Fibroblast of peridontal ligament (primary cell): ENCODE measurements around the gene RBKS.

ENCODE experiments used
- DNase-seq: peaks from one replicate; pipeline ENCODE4 v3.0.0-alpha.2; 2010; ENCODE audit errors: extremely low read depth

The RBKS gene

GRCh38 chr2:27832396-27832795 is 57.8 kb downstream of the RBKS start:
- peak; percentile 95 for DNase-seq

DNA sequence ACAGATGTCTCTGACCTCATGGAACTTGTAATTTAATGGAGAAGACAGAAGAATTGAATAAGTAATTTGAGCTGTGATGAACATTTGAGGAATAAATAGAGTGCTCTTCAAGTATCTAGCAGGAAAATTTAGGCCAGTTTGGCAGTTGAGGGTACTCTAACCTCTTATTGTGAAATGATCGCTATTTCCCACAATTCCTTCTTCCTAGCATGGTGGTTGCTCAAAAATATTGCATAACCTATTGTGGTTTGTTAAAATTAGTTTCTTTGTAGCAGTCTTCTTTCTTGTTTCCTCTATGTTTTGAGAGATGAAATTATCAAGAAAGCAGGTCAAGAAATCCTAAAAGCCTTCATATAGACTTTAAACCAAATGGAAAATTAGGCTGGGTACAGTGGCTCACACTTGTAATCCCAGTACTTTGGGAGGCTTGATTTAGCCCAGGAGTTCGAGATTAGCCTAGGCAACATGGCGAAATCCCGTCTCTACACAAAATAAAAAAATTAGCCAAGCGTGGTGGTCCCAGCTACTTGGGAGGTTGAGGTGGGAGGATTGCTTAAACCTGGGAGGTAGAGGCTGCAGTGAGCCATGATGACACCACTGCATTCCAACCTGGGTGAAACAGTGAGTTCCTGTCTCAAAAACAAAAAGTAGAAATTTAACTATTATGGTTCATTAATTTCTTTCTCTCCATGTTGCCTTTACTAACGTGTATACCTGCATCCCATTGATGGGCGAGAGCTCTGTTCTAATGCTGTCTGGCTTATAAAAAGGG is 58.7 kb downstream of the RBKS start:
- DNase-seq = peak; percentile 86

- no peak for DNase-seq
Observed at GRCh38 chr2:27830656-27831055, 59.5 kb downstream of the RBKS start.

DNA sequence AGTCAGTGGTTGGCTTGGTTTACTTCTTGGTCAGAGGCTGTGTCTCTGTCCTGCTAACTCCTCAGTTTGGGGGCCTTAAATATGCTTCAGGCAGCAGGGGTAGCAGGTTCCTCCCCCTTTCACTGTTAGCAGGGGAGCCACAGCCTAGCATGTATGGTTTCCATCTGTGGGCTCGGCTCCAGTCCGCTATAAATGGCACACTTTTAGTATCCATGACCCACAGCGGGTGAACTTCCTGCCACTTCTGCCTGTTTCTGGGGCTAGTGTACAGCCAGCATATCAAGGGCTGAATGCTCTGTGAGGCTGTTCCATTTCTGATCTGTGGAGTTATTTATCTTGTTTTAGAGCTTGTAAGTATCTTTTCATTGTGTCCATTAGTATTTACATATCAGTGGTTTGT is 60.4 kb downstream of the RBKS start:
- no peak for DNase-seq

GRCh38 chr2:27828305-27828704 is 61.9 kb downstream of the RBKS start:
- no peak for DNase-seq

GRCh38 chr2:27824401-27824800 is 65.8 kb downstream of the RBKS start:
- DNase-seq = peak; percentile 14

- no peak for DNase-seq
Observed at GRCh38 chr2:27823569-27823968, 66.6 kb downstream of the RBKS start.

GRCh38 chr2:27823135-27823534 is 67.1 kb downstream of the RBKS start:
- DNase-seq = no peak

DNA sequence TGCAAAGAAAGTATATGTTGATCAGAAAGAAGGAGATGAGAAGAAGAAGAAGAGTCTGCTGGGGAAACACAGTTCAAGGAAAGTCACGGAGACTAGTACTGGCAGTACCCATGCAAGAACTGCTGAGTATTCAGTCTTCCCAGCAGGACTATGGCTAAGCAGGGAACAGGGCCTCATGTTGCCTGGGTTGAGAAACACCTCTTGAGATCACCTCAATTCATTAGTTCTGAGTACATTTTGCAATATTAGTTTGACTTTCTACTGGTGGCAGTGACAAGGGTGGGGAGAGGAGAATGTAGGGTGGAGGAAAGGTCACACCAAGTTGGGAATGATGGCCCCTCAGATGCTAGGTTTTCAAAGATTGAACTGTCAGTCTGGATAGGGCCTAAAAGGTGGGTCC is 68.1 kb downstream of the RBKS start:
- no peak for DNase-seq

GRCh38 chr2:27815860-27816438 is 74.2 kb downstream of the RBKS start:
- DNase-seq = no peak

GRCh38 chr2:27814758-27815157 is 75.4 kb downstream of the RBKS start:
- no peak for DNase-seq

DNA sequence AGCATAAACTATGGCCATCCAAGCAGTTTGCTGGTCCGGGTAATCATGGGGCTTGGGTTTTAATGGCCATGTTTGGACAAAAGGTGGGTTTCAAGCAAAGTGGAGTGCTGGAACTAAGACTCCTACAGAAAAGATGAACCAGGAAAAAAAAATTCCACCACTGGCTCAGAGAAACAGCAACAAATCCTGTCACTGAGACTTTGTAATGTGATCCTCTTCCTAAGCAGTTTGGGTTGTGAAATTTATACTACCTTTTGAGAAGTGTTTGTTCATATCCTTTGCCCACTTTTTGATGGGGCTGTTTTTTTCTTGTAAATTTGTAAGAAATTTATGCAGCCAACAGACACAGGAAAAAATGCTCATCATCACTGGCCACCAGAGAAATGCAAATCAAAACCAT is 78.4 kb downstream of the RBKS start:
- no peak for DNase-seq

DNA sequence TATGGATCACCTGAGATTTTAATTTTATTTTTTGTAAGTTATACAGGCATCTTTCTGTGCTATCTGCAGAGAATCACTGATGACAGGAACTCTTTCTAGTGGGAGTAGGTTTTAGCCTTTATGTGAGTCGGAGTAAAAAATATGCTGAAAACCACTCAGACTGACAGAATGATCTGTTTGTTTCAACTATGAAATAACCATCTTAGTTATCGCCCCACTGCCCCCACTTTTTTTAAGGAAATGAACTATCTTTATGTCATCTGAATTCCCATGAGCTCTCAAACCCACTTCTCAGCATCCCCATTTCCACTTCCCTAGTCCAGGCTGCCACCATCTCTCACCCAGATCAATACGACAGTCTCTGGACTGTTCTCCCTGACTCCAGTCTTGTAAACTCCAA is 79.7 kb downstream of the RBKS start:
- DNase-seq = no peak

GRCh38 chr2:27809761-27810241 is 80.4 kb downstream of the RBKS start:
- peak; percentile 59 for DNase-seq

- DNase-seq = no peak
Observed at GRCh38 chr2:27808984-27809383, 81.2 kb downstream of the RBKS start.

GRCh38 chr2:27808418-27808817 is 81.8 kb downstream of the RBKS start:
- no peak for DNase-seq

DNA sequence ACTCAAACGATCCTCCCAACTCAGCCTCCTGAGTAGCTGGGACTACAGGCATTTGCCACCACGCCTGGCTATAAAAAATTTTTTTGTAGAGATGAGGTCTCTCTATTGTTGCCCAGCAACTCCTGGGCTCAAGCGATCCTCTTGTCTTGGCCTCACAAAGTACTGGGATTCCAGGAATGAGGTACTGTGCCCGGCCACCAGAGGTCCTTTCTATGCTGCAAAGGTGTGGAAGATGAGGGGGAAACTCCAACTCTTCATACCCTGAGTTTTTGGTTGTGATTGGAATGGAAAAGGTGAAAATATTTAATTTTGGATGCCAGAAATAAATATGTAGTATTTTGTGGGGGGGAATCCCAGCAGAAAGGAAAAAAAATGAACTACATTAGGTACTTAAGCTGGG is 82.7 kb downstream of the RBKS start:
- DNase-seq = no peak

- no peak for DNase-seq
Observed at GRCh38 chr2:27806311-27807059, 83.7 kb downstream of the RBKS start.

DNA sequence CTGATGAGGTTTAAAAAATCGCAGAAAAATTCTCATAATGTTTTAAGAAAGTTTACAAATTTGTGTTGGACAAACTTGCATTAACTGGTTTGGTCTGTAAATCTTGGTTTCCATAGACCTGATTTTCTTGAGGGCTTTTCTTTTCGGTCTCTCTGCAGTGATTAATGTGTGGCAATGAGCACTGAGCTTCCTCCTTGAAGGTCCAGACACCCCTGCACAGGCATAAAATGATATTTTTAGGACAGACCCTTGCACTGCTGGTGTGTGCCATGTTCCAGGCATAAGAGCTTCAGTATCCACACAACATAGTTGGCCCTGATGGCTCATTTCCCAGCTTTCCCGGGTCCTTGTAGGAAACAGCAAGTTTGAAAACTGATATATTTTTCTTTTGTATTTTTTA is 85.0 kb downstream of the RBKS start:
- no peak for DNase-seq

DNA sequence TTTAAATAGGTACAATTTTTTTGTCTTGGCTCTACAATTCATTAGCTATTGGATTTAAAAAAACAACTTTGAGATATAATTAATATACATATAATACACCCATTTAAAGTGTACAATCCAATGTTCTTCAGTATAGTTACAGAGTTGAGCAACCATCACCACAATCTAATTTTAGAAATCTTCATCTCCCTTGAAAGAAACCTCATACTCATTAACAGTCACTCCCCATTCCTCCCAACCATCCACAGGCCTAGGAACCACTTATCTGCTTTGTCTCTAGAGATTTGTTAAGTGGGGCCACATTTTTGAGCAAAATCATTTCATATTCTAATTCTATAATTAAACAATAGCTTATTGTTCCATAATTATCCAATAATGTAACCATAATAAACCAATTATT is 86.0 kb downstream of the RBKS start:
- DNase-seq = peak; percentile 81

- no peak for DNase-seq
Observed at GRCh38 chr2:27803046-27803445, 87.1 kb downstream of the RBKS start.

DNA sequence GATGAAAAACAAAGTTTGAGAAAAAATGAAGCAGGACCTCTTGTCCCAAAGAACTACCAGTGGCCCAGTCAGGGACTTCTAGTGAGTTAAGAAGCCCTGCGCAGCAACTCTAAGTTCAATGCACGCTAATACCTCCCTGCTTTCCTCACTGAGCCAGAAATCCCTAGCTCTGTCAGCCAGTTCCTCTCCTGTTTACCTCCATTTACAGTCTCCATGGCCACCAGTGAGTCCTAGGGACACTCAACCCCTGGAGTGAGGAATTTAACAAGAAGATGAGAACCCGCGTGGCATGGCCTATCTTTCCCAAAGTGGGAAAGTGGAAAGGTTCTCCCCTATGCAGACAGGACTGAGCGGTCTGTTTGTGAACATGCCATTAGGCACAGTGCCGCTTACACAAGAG is 87.6 kb downstream of the RBKS start:
- DNase-seq = no peak

GRCh38 chr2:27800856-27801255 is 89.3 kb downstream of the RBKS start:
- no peak for DNase-seq
